Neural cell (in vitro differentiated cells): Measurements from ENCODE around the gene BAHD1. TPM values are rescaled to one million over a fixed set of nuclear protein-coding genes. Genes with fewer than 3 reads are reported as not detected.

ENCODE experiments used
- H2AFZ ChIP-seq: fragments of 200-600, 300-800 bp; sonication (generic), shearing (Covaris generic); 2 replicates; pipeline ENCODE4 v1.6.0; 2014; ENCODE audit warnings: low read depth, mild to moderate bottlenecking, antibody characterized with exemption, low read length, moderate library complexity
- H3F3A ChIP-seq: fragments of 200-600 bp; shearing (Covaris generic); 2 replicates; pipeline ENCODE4 v1.6.1; 2016; ENCODE audit warnings: mild to moderate bottlenecking, moderate library complexity, mixed read lengths, antibody characterized with exemption, low read length; ENCODE audit not compliant: insufficient read depth, poor library complexity, severe bottlenecking
- H3K27ac ChIP-seq: fragments of 200-600, 300-800 bp; sonication (generic), shearing (Covaris generic); 2 replicates; pipeline ENCODE4 v1.5.1; 2014; ENCODE audit warnings: mild to moderate bottlenecking, low read length, moderate library complexity
- H3K27me3 ChIP-seq: fragments of 300-800, 200-600 bp; sonication (generic), shearing (Covaris generic); 2 replicates; pipeline ENCODE4 v1.6.0; 2014; ENCODE audit warnings: mild to moderate bottlenecking, low read depth, low read length, moderate library complexity; ENCODE audit not compliant: insufficient read depth
- H3K36me3 ChIP-seq: fragments of 300-800, 200-600 bp; sonication (generic), shearing (Covaris generic); 2 replicates; pipeline ENCODE4 v1.5.1; 2014; ENCODE audit warnings: mild to moderate bottlenecking, antibody characterized with exemption, low read length, moderate library complexity; ENCODE audit not compliant: insufficient read depth
- H3K4me2 ChIP-seq: fragments of 300-800, 200-600 bp; sonication (generic), shearing (Covaris generic); 2 replicates; pipeline ENCODE4 v1.6.0; 2014; ENCODE audit warnings: mild to moderate bottlenecking, low read length
- H3K4me3 ChIP-seq: fragments of 300-800, 200-600 bp; sonication (generic), shearing (Covaris generic); 2 replicates; pipeline ENCODE4 v1.5.1; 2014; ENCODE audit warnings: mild to moderate bottlenecking, low read length, moderate library complexity
- H3K79me2 ChIP-seq: fragments of 200-600 bp; shearing (Covaris generic); replicated peaks from 2 replicates; pipeline ENCODE4 v1.6.0; 2014; ENCODE audit warnings: mild to moderate bottlenecking, low read length, moderate library complexity; ENCODE audit not compliant: insufficient read depth
- H3K9ac ChIP-seq: fragments of 300-800, 200-600 bp; sonication (generic), shearing (Covaris generic); 2 replicates; pipeline ENCODE4 v1.6.1; 2016; ENCODE audit warnings: mild to moderate bottlenecking, low read length, mixed read lengths
- H3K9me2 ChIP-seq: fragments of 200-600 bp; shearing (Covaris generic); 2 replicates; pipeline ENCODE4 v1.6.1; 2016; ENCODE audit warnings: mild to moderate bottlenecking, low read length, mixed read lengths; ENCODE audit not compliant: insufficient read depth
- H3K9me3 ChIP-seq: fragments of 200-600, 300-800 bp; sonication (generic), shearing (Covaris generic); 2 replicates; pipeline ENCODE4 v1.6.1; 2016; ENCODE audit warnings: mild to moderate bottlenecking, mixed run types, low read length, moderate library complexity, mixed read lengths
- H4K20me1 ChIP-seq: fragments of 200-600 bp; shearing (Covaris generic); 2 replicates; pipeline ENCODE4 v1.6.1; 2016; ENCODE audit warnings: mild to moderate bottlenecking, mixed run types; ENCODE audit not compliant: insufficient read depth
- CTCF ChIP-seq: fragments of 450-650 bp; IDR thresholded peaks from 2 replicates; pipeline ENCODE4 v1.5.1; 2014; ENCODE audit warnings: antibody characterized with exemption, mild to moderate bottlenecking, moderate library complexity; ENCODE audit not compliant: poor library complexity, severe bottlenecking
- EP300 ChIP-seq: fragments of 450-650 bp; conservative IDR thresholded peaks from 2 replicates; pipeline ENCODE4 v1.6.1; 2014; ENCODE audit warnings: antibody characterized with exemption, mild to moderate bottlenecking, moderate library complexity; ENCODE audit not compliant: poor library complexity, severe bottlenecking
- EZH2 ChIP-seq: fragments of 200-600, 300-800 bp; shearing (Covaris generic), sonication (generic); IDR thresholded peaks from 2 replicates; pipeline ENCODE4 v1.6.1; 2014; ENCODE audit warnings: antibody characterized with exemption, low read length, borderline replicate concordance, mild to moderate bottlenecking; ENCODE audit not compliant: insufficient read depth, poor library complexity, severe bottlenecking
- MXI1 ChIP-seq: fragments of 450-650 bp; conservative IDR thresholded peaks from 2 replicates; pipeline ENCODE4 v1.6.1; 2014; ENCODE audit warnings: antibody characterized with exemption, mild to moderate bottlenecking; ENCODE audit not compliant: poor library complexity, severe bottlenecking
- POLR2AphosphoS5 ChIP-seq: IDR thresholded peaks from 2 replicates; pipeline ENCODE4 v1.6.1; 2012
- RAD21 ChIP-seq: fragments of 450-650 bp; conservative IDR thresholded peaks from 2 replicates; pipeline ENCODE4 v1.6.1; 2014; ENCODE audit warnings: antibody characterized with exemption, mild to moderate bottlenecking, moderate library complexity
- REST ChIP-seq: IDR thresholded peaks from 2 replicates; pipeline ENCODE4 v1.6.1; 2012; ENCODE audit warnings: borderline replicate concordance
- SMC3 ChIP-seq: fragments of 450-650 bp; conservative IDR thresholded peaks from 2 replicates; pipeline ENCODE4 v1.6.1; 2014; ENCODE audit warnings: antibody characterized with exemption, mild to moderate bottlenecking, moderate library complexity; ENCODE audit not compliant: poor library complexity
- TAF1 ChIP-seq: IDR thresholded peaks from 2 replicates; pipeline ENCODE4 v1.6.1; 2012; ENCODE audit warnings: low read depth
- polyA plus RNA-seq: library from polyadenylated mRNA; depleted of rRNA; stranded (reverse); fragments of >200 nt; gene quantifications from 2 replicates; pipeline ENCODE4 v1.2.3, GENCODE V29; 2014

Gene BAHD1
- polyA plus RNA-seq, 1 donor from 2014 or later, result 22.8 TPM

- H2AFZ ChIP-seq, result no peak overlapping the region
- H3K9ac ChIP-seq, result no peak overlapping the region
- no peak overlapping the region for H3K4me2 ChIP-seq
- no peaks in the 10 kb centered on the region for H3K9me2 ChIP-seq
- H4K20me1 ChIP-seq, result no peaks in the 10 kb centered on the region
- no peak overlapping the region for H3K4me3 ChIP-seq
- H3K36me3 ChIP-seq, result no peaks in the 10 kb centered on the region
- H3K27me3 ChIP-seq, result no peaks in the 10 kb centered on the region
- no peaks in the 10 kb centered on the region for H3F3A ChIP-seq
- H3K79me2 ChIP-seq, result no peaks in the 10 kb centered on the region
- no peaks in the 10 kb centered on the region for H3K9me3 ChIP-seq
- no peak overlapping the region for H3K27ac ChIP-seq
- TF ChIP-seq EP300, result no peak
- no peak for TF ChIP-seq REST
- TF ChIP-seq EZH2, result no peak
- no peak for TF ChIP-seq POLR2AphosphoS5
Observed at GRCh38 chr15:40420793-40421192, 20.0 kb upstream of the BAHD1 start.

- TF ChIP-seq TAF1 (no peak), CTCF (peak; percentile 91), POLR2AphosphoS5 (no peak), RAD21 (peak; percentile 93), EZH2 (no peak), EP300 (no peak), SMC3 (peak; percentile 93), REST (no peak), MXI1 (no peak)
- peak overlapping the region; percentile 40 for H3K4me3 ChIP-seq
- H3K9me3 ChIP-seq, result no peaks in the 10 kb centered on the region
- no peak overlapping the region for H2AFZ ChIP-seq
- H3K79me2 ChIP-seq, result no peaks in the 10 kb centered on the region
- no peaks in the 10 kb centered on the region for H3K27me3 ChIP-seq
- no peaks in the 10 kb centered on the region for H3K36me3 ChIP-seq
- no peak overlapping the region for H3K4me2 ChIP-seq
- H3K27ac ChIP-seq, result no peak overlapping the region
- no peak overlapping the region for H3K9ac ChIP-seq
- H3F3A ChIP-seq, result no peaks in the 10 kb centered on the region
- no peaks in the 10 kb centered on the region for H3K9me2 ChIP-seq
- H4K20me1 ChIP-seq, result no peaks in the 10 kb centered on the region
Observed at GRCh38 chr15:40421246-40422157, 19.3 kb upstream of the BAHD1 start.
